Neuronal stem cell (in vitro differentiated cells): ENCODE measurements around the gene YAE1.
"Not testable (repeated sequence)": the region's sequence is repeated elsewhere in the genome, so short reads cannot be mapped to it uniquely, and the experiment has no call there.

Experiments used
- DNase-seq: peaks from one replicate; pipeline ENCODE4 v3.0.0-alpha.2; 2013; ENCODE audit warnings: low spot score
- H2AFZ ChIP-seq: one replicate; pipeline ENCODE4 v1.6.1; 2013; ENCODE audit warnings: mild to moderate bottlenecking, low read length, inconsistent platforms
- H2AK5ac ChIP-seq: 2 replicates; pipeline ENCODE4 v1.6.1; 2013; ENCODE audit warnings: low read depth, mild to moderate bottlenecking, inconsistent platforms, low read length, moderate library complexity, mixed read lengths
- H2BK120ac ChIP-seq: 2 replicates; pipeline ENCODE4 v1.6.1; 2013; ENCODE audit warnings: low read depth, mild to moderate bottlenecking, inconsistent platforms, low read length, moderate library complexity, mixed read lengths
- H2BK12ac ChIP-seq: one replicate; pipeline ENCODE4 v1.6.1; 2013; ENCODE audit warnings: low read length, inconsistent platforms
- H2BK15ac ChIP-seq: 2 replicates; pipeline ENCODE4 v1.6.1; 2013; ENCODE audit warnings: mild to moderate bottlenecking, low read length, inconsistent platforms, mixed read lengths
- H2BK5ac ChIP-seq: one replicate; pipeline ENCODE4 v1.6.1; 2013; ENCODE audit warnings: inconsistent platforms, mild to moderate bottlenecking, low read length, moderate library complexity
- H3K14ac ChIP-seq: one replicate; pipeline ENCODE4 v1.6.1; 2013; ENCODE audit warnings: low read length, inconsistent platforms
- H3K18ac ChIP-seq: 2 replicates; pipeline ENCODE4 v1.6.1; 2013; ENCODE audit warnings: low read length, inconsistent platforms
- H3K23ac ChIP-seq: 2 replicates; pipeline ENCODE4 v1.6.1; 2013; ENCODE audit warnings: low read depth, mild to moderate bottlenecking, mixed read lengths, low read length, inconsistent platforms; ENCODE audit not compliant: poor library complexity
- H3K27ac ChIP-seq: replicated peaks from 3 replicates; pipeline ENCODE4 v1.5.1; 2013; ENCODE audit warnings: low read length, inconsistent platforms
- H3K27me3 ChIP-seq, 3 experiments: 2 replicates each; pipeline ENCODE4 v1.6.1; 2013; ENCODE audit warnings: low read length in 3 of 3, mild to moderate bottlenecking in 2 of 3, inconsistent platforms in 1 of 3, low read depth in 1 of 3, mixed read lengths in 1 of 3, moderate library complexity in 1 of 3; ENCODE audit not compliant: control insufficient read depth in 3 of 3, insufficient read depth in 3 of 3
- H3K36me3 ChIP-seq, 2 donors: replicated peaks in 1 of 2; 2 replicates each; pipeline ENCODE4 v1.6.1; 2013; ENCODE audit warnings: low read length in 2 of 2; ENCODE audit not compliant: control insufficient read depth in 2 of 2, insufficient read depth in 2 of 2
- H3K4ac ChIP-seq: 2 replicates; pipeline ENCODE4 v1.6.1; 2013; ENCODE audit warnings: inconsistent platforms, mild to moderate bottlenecking, low read length, moderate library complexity
- H3K4me1 ChIP-seq, 2 donors: 1 replicate in 1 of 2; 2 replicates in 1 of 2; pipeline ENCODE4 v1.6.1; 2013; ENCODE audit warnings: low read length in 2 of 2, low read depth in 1 of 2; ENCODE audit not compliant: control insufficient read depth in 2 of 2, insufficient read depth in 1 of 2
- H3K4me2 ChIP-seq: one replicate; pipeline ENCODE4 v1.6.1; 2013; ENCODE audit warnings: mild to moderate bottlenecking, low read length, inconsistent platforms; ENCODE audit not compliant: insufficient read depth, poor library complexity, severe bottlenecking
- H3K4me3 ChIP-seq, 2 donors: 2 replicates each; pipeline ENCODE4 v1.5.1; 2013; ENCODE audit warnings: low read length in 2 of 2, mild to moderate bottlenecking in 2 of 2, inconsistent platforms in 1 of 2, moderate library complexity in 1 of 2
- H3K79me1 ChIP-seq: one replicate; pipeline ENCODE4 v1.6.1; 2013; ENCODE audit warnings: low read depth, mild to moderate bottlenecking, inconsistent platforms, low read length, moderate library complexity
- H3K9ac ChIP-seq: one replicate; pipeline ENCODE4 v1.6.1; 2013; ENCODE audit warnings: mild to moderate bottlenecking, low read depth, low read length, inconsistent platforms; ENCODE audit not compliant: poor library complexity
- H3K9me3 ChIP-seq, 2 donors: replicated peaks in 1 of 2; 2 replicates each; pipeline versions ENCODE3 to v1.6.1; 2013; ENCODE audit warnings: low read length in 2 of 2, mild to moderate bottlenecking in 2 of 2, inconsistent platforms in 1 of 2, low read depth in 1 of 2, mixed read lengths in 1 of 2, moderate library complexity in 1 of 2; ENCODE audit not compliant: control insufficient read depth in 2 of 2, insufficient read depth in 1 of 2
- H4K8ac ChIP-seq: one replicate; pipeline ENCODE4 v1.6.1; 2013; ENCODE audit warnings: low read depth, mild to moderate bottlenecking, inconsistent platforms, low read length, moderate library complexity
- H4K91ac ChIP-seq: one replicate; pipeline ENCODE4 v1.6.1; 2013; ENCODE audit warnings: low read length, low read depth, mild to moderate bottlenecking, inconsistent platforms; ENCODE audit not compliant: poor library complexity
- WGBS, 2 donors: extraction: QIAGEN DNeasy Blood & Tissue Kit; methylation state at CpG; one replicate each; pipeline ENCODE4 v1.1.7; 2013; ENCODE audit warnings: missing lambda C conversion rate in 2 of 2, mixed read lengths in 1 of 2; ENCODE audit not compliant: insufficient read length in 2 of 2, insufficient replicate concordance in 1 of 2; ENCODE audit errors: extremely low coverage in 2 of 2; 5-methylcytosine and 5-hydroxymethylcytosine counted together

The YAE1 gene

DNA sequence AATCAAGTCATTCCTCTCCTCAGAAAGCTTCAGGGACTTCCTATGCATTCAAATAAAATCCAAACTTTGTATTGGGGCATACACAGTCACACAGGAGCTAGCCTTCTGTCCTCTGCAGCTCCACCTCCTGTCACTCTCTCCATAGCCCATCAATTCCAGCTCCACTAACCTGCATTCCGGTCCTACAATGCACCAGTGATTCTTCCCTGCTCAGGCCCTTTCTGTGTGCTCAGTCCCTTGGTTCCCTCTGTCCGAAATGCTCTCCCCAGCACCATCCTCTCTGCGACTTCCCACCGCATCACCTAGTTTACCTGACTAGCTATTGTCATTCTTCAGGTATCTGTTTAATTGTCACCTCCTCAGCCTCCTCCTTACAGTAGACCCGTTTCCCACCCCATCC lies 26.4 kb upstream of the YAE1 start:
- peaks cover 0 to 1% of the 10 kb centered on the region in 2 donors for H3K9me3 ChIP-seq
- peak overlapping the region; percentile 44 for H3K18ac ChIP-seq
- no peak overlapping the region for H3K27ac ChIP-seq
- DNase-seq, result no peak
- no peak overlapping the region for H3K14ac ChIP-seq
- H2AFZ ChIP-seq, result no peak overlapping the region
- H4K91ac ChIP-seq, result no peak overlapping the region
- no peak overlapping the region for H2BK5ac ChIP-seq
- H2BK120ac ChIP-seq, result no peak overlapping the region
- peaks cover 0 to 10% (median 0%) of the 10 kb centered on the region in 3 experiments for H3K27me3 ChIP-seq
- H3K23ac ChIP-seq, result no peak overlapping the region
- no peak overlapping the region for H4K8ac ChIP-seq
- H2BK12ac ChIP-seq, result no peak overlapping the region
- H3K4me2 ChIP-seq, result no peak overlapping the region
- H2BK15ac ChIP-seq, result no peak overlapping the region
- H3K4ac ChIP-seq, result no peak overlapping the region
- H3K4me3 ChIP-seq, result no peak overlapping the region
- H3K36me3 ChIP-seq, result no peaks in the 10 kb centered on the region
- H3K9ac ChIP-seq, result no peak overlapping the region
- peaks cover 0 to 9% of the 10 kb centered on the region in 2 donors for H3K4me1 ChIP-seq
- no peak overlapping the region for H2AK5ac ChIP-seq
- WGBS, 2 donors, result no CpG with 5 or more reads among the region's 5 CpGs
- H3K79me1 ChIP-seq, result no peaks in the 10 kb centered on the region

DNA sequence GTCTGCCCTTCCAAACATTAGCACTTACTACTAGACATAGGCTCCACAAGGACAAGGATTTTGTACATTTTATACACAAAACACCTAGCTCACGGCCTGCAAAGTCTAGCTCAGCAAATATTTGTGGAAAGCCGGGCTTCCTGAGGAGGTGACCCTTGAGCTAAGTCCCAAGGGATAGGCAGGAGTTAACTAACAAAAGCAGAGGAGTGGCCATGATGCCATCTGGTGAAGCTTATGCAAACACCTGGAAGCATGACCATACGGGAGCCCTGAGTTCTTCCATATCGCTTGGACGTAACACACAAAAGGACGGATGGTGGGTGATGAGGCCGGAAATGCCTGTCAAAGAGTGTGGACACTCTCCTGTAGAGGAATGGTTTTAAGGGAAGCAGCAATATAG lies 25.9 kb upstream of the YAE1 start:
- Histone ChIP-seq H3K36me3 (no peaks in the 10 kb centered on the region), H2AFZ (no peak overlapping the region), H3K23ac (no peak overlapping the region), H3K4ac (no peak overlapping the region), H3K79me1 (no peaks in the 10 kb centered on the region), H3K4me2 (no peak overlapping the region), H3K9ac (no peak overlapping the region), H3K14ac (peak overlapping the region; percentile 85), H3K9me3 (peaks cover 0 to 3% of the 10 kb centered on the region in 2 donors), H4K8ac (no peak overlapping the region), H2BK15ac (peak overlapping the region; percentile 39), H3K4me3 (no peak overlapping the region), H4K91ac (no peak overlapping the region), H3K27ac (no peak overlapping the region), H2BK5ac (no peak overlapping the region), H3K18ac (no peak overlapping the region), H2BK120ac (no peak overlapping the region), H3K4me1 (peaks cover 0 to 9% of the 10 kb centered on the region in 2 donors), H2BK12ac (no peak overlapping the region), H2AK5ac (no peak overlapping the region), H3K27me3 (peaks cover 0 to 10% (median 0%) of the 10 kb centered on the region in 3 experiments)
- no CpG with 5 or more reads among the region's 7 CpGs for WGBS, 2 donors
- DNase-seq, result no peak

DNA sequence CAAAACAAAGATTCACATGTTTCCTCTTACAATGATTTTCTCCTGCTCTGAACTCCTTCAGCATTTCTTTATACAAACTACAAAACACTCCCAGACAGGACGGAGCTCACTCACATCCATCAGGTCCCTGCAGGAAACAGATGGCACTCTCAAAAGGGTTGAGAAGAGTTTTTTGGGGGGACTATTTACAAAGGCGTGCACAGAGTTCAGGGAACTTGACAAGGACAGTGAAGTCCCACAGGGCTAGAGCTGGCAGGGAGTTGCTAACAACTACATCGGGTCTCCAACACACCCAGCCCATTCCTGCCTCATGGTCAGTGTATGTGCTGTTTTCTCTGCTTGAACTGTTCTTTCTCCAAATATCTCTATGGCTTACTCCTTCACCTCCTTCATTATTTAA lies 24.7 kb upstream of the YAE1 start:
- Histone ChIP-seq H3K9ac (no peak overlapping the region), H4K8ac (no peak overlapping the region), H3K9me3 (peaks cover 0 to 3% of the 10 kb centered on the region in 2 donors), H3K23ac (no peak overlapping the region), H2BK5ac (no peak overlapping the region), H3K4me1 (peaks cover 0 to 9% of the 10 kb centered on the region in 2 donors), H2BK120ac (no peak overlapping the region), H3K4me3 (no peak overlapping the region), H3K27me3 (peaks cover 0 to 10% (median 0%) of the 10 kb centered on the region in 3 experiments), H2AFZ (no peak overlapping the region), H3K14ac (no peak overlapping the region), H3K18ac (no peak overlapping the region), H3K27ac (no peak overlapping the region), H2BK15ac (no peak overlapping the region), H2AK5ac (no peak overlapping the region), H3K36me3 (no peaks in the 10 kb centered on the region), H3K4ac (no peak overlapping the region), H4K91ac (no peak overlapping the region), H3K79me1 (no peaks in the 10 kb centered on the region), H2BK12ac (no peak overlapping the region), H3K4me2 (no peak overlapping the region)
- no CpG with 5 or more reads among the region's 3 CpGs for WGBS, 2 donors
- no peak for DNase-seq

GRCh38 chr7:39544774-39545173 lies 21.4 kb upstream of the YAE1 start:
- no CpG with 5 or more reads among the region's 2 CpGs for WGBS, 2 donors

More at GRCh38 chr7:39544774-39545173, 21.4 kb upstream of the YAE1 start:
- not testable (repeated sequence) for H2BK120ac ChIP-seq, H3K9me3 ChIP-seq, DNase-seq, H3K4me2 ChIP-seq, H2BK5ac ChIP-seq, H3K36me3 ChIP-seq, H2AFZ ChIP-seq, H3K23ac ChIP-seq, H3K79me1 ChIP-seq, H3K27ac ChIP-seq, H3K4ac ChIP-seq, H2BK15ac ChIP-seq, H3K4me1 ChIP-seq, H2AK5ac ChIP-seq, H3K4me3 ChIP-seq, H4K8ac ChIP-seq, H4K91ac ChIP-seq, H3K14ac ChIP-seq, H2BK12ac ChIP-seq, H3K18ac ChIP-seq, H3K9ac ChIP-seq
- H3K27me3 ChIP-seq, result peaks cover 0 to 10% (median 0%) of the 10 kb centered on the region in 3 experiments
